Head of caudate nucleus (tissue), 42 donors: ENCODE results near the gene RASAL3.

Experiments used
- DNase-seq, 42 donors: peaks; one replicate each; pipeline versions ENCODE4 v3.0.0 to v3.0.0-alpha.2; 2020 to 2021; ENCODE audit warnings: mixed read lengths in 7 of 42
- intact Hi-C: fragments of 100-400 bp; cut with DNase I; formaldehyde crosslinking; loops from one replicate; pipeline ENCODE4 v1.15.0; 2022

Gene RASAL3

DNA sequence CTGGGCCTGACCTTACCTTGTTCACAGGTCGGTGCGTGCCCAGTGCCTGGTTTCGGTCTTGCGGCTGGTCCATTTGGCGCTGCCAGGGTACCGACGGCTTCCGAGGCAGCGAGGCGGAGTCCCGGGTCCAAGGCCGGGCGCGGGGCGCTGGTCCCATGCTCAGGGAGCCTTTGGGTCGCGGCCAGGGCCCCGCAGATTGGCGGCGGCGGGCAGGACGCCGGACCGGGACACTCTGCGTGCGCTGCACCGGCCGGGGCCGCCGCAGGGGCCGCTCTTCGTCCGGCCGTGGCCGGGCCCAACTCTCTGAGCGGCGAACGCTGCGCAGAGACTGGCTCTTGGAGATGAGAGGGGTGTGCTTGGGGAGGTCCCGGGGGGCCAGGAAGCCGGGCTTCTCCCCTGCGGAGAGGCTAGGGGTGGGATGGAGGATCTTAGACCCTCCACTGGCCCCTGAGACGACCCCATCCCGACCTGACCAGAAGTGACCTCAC is 11.2 kb downstream of the RASAL3 start:
- intact Hi-C loops, result no loop called here
- DNase-seq, result no peak

DNA sequence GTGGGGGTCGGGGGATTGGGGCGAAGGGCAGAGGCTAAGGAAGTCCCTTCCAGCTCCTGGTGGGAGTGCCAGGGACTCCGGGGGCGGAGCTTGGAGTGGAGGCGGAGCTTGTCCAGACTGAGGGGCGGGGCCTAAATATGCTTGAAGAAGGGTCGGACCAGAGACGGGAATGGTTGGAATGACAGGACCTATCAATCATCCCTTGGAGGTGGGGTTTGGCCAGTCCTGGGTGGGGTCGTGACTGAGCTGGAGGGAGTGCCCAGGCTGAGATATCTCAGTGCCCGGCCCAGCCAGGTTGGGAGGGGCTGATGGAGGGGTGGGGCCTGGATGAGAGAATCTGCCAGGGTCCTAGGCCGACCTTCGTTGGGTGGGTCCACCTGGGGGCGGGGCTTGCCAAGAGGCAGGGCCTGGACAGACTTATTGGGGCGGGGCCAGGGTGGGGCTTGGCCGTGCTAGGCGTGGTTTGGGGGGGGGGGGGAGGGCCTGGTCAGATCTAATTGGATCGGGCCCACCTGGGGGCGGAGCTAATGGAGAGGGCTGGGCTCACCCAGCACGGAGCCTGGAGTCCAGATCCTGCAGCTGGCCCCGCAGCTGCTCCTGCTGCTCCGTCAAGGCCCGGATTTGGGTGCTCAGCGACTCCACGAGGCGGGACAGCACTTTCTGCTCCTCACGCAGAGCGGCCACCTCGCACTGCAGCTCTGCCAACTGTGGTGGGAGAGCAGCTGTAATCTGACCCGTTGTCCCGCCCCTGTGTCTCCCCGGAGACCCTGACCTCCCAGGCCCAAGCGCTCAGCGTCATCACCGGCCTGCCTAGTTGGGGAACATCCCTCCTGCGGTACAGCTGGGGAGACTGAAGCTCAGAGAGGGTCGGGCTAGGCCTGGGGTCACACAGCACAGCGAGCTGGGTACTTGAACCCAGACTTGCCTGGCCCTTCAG is 12.0 kb downstream of the RASAL3 start:
- intact Hi-C loops, result no loop called here
- DNase-seq, result peak in 36 of 42 donors; percentile 13 to 74 (median 44)

DNA sequence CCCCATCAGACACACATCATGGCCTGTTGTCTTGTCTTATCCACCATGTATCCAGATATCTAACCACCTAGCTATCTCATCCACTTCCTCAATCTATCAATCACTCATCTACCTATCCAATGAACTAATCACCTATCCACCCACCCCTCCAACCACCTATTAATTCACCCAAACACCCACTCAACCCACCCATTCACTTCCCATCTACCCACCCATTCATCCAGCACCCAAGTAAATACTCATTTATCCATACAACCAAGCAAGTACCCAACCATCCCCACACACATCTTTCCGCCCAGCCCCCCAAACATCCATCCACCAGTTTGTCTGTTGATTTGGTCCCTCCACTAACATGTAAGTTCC is 13.8 kb downstream of the RASAL3 start:
- no peak for DNase-seq
- intact Hi-C loops, result no loop called here

DNA sequence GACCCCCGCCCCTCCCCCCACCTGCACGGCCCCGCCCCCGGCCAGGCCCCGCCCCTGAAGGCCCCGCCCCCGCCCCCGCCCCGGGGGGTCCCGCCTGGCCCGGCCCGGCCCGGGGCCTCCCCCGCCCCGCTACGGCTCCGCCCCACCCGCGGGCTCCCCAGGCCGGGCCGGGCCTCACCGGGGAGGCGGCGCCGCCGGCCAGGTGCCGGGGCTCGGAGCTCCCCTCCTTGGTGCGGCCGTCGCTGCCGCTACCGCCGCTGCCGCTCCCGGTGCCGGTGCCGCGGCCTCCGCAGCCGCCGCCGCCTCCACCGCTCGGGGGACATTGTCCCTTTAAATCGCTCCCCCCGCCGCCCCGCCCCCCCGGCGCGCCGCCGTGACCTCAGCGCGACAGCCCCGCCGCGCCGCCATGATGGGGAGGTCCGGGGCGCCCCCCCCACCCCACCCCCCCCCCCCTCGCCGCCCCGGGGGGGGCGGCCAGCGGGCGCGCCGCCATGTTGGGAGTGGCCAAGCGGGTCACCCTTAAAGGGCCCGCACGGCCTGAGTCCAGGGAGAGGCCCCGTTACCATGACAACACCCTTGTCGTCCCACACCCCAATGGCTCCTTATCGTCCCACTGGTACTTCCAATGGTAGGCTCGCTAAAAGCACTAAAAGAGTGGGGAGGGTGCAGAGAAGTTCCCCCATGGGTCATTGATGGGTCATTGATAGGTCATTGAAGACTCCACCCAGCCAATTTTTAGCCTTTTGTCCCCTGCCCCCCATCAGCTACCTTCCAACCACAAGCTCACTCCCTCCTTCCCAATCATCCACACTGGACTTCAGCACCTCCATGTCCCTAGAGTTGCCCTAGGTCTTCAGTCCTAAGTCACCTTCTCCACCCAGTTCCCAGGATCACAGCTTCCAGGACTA is 14.5 kb downstream of the RASAL3 start, which contains the start of gene WIZ:
TSS of gene WIZ (minus strand) at position 337 of the 908 bp plus-strand sequence. CDS start 1,649 bp downstream, outside the sequence.
- DNase-seq, result peak; percentile 53 to 91 (median 81)
- intact Hi-C loops, result loop anchor here (10.0 kb wide), 1 partner anchor 325 kb away; a partner anchor contains a TSS

DNA sequence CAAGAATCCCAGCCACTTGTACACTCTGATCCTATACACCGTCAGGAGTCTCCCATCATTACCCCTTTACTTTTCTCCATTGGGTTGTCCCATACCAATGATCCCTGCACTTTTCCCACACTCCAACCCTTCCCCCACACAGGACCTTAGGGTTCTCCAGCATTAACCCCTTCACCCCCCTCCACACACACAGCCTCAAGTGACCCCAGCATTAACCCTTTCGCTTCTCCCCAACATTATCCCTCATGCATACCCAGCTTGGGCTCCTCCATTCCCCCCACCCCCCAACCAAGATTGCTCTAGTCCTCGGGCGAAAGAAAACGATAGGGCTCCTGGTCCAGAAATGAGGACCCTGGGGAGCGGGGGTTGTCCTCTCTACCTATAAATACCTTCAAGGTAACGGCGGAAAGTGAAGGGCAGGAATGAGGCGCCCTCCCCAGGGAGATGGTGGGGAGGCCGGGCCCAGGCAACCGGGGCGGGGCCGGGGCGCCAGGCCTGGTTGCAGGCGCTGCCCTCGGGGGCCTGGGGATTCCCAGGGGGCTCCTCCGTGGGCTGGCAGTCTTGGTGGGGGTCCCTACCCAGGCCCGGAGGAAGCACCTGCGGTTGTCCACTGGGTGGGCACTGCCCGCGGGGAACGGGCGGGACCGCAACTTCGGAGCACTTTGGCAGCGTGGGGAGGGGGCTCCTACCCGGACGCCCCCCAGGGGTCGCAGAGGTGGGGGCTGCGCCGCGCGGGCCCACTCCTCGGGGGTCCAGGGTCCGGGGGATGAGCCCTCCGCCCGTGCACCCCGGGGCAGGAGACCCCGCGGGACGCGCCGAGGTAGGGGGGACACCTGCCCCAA is 15.3 kb downstream of the RASAL3 start:
- intact Hi-C loops, result loop anchor here (10.0 kb wide), 1 partner anchor 324 kb away; a partner anchor contains a TSS
- DNase-seq, result no peak

DNA sequence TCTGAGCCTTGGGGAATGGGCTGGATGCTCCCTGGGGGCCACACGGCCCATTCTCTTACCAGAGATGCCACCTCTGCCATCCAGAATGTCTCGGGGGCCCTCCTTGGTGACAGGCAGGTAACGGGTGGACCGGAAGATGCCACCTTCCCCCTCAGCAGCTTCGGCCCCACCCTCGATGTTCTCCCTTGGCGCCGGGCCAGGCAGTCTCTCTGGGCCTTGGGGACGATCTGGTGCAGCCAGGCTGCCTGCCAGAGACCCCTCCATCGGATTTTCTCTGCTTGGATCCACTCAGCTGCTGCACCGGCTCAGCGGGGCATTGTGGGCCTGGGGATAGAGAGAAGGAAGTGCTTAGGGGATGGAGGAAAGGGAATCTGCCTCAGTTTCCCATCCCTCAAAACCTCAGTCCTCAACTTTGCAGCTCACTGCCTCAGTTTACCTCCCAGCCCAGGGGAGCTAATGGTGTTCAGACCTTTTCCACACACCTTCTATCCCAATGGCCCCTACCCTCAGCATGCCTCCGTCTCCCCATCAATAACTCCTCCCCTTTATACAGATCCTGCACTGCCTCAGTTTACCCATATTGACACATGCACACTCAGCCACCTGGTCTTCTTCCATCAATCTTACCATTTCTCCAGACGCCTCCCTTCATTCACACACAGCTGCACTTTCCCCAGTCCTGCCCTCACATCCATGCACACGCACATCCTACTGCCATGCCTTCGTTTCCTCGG is 16.1 kb downstream of the RASAL3 start:
- intact Hi-C loops, result loop anchor here (10.0 kb wide), 1 partner anchor 323 kb away; a partner anchor contains a TSS
- no peak for DNase-seq

DNA sequence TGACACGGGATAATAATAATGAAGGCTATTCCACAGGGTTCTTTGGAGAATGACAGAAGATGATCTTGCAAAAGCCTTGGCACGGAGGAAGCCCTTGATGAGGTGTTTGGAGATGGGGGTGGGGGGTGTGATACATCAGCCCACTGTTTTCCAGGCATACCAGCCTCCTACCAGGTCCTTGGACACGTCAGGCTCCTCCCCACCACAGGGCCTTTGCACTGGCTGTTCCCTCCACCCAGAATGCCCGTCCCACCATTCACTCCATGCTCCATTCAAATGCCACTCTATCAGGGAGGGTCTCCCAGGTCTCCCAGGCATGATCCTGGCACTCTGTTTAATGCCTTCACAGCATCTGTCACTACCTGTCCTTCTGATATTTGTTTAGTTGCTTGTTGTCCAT is 17.3 kb downstream of the RASAL3 start:
- intact Hi-C loops, result loop anchor here (10.0 kb wide), 1 partner anchor 322 kb away; a partner anchor contains a TSS

DNA sequence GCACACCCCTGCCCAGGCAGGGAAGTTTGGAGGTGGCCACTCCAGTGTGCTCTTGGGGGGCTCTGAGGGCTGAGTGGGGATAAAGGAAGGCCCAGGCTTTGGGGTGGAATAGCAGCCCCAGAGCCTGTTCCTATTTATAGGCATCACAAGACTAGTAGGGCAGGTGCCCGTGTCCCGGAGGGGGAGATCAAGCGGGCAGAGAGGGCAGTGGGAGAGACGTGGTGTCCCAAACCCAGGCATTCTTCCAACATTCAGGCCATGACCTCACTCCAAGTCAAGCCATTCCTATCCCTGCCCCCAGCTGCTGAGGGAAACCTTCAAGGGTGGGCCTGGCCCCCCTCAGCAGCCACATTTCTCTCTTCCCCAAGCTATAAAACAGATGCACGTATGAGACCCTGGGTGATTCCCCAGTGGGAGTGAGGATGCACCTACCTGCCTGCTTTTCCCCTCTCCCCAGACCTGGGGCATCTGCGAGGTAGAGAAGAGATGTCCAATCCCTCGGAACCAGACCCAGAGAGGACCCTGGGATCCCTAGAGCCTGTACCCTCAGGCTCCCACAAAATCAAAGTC is 18.5 kb downstream of the RASAL3 start:
- no peak for DNase-seq
- intact Hi-C loops, result loop anchor here (10.0 kb wide), 1 partner anchor 321 kb away; a partner anchor contains a TSS

More for the DNA sequence above, 17.3 kb downstream of the RASAL3 start:
- DNase-seq, result no peak

DNA sequence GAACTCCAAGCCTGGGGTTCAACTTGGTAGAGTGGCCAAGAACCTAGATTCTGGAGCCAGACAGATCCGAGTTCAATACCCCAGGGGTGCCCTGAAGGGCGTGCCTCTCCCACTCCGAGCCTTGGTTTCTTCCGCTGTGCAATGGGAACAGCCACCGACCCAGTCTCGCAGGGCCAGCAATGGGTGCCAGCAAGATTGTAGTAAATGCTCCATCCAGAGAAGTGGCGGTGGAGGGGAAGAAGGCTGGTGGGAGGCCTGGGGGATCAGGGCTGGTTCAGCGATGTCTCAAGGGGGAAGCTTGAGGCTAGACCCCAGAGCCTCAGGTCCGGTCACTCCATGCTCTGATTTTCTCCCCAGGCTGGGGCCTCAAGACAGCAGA is 19.1 kb downstream of the RASAL3 start:
- intact Hi-C loops, result loop anchor here (10.0 kb wide), 1 partner anchor 320 kb away; a partner anchor contains a TSS
- no peak for DNase-seq

DNA sequence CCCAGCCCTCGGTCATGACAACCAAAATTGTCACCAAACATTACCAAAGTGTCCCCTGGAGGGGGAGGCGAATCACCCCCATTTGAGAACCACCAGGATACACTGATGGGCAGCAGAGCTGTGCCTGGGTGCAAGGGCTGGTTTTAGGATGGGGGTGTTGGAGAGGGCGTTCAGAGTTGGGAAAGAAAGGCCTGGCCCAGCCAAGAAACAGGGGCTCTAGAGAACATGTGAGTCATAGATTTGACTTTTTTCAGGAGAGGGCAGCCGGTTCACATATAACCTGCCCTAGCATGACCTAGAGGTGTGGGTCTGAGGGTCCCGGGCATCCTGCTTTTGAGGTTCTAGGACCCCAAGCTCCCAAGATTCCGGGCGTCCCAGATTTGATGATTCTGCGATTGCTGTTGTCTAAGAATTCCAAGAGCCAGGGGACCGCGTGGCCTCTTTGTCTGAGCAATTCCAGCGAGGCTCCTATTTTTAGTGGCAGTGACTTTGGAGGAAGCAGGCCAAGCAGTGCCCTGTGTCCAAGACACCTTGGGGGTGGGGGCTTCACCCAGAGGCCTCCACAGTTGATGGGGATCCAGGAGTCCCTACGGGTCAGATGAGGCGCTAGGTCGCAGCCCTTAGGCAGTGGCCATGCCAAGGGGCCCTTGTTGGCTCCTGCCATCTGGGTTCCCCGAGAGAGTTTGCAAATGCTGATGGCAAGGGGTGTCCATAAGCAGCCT is 19.7 kb downstream of the RASAL3 start:
- intact Hi-C loops, result loop anchor here (10.0 kb wide), 1 partner anchor 320 kb away; a partner anchor contains a TSS
- DNase-seq, result no peak

DNA sequence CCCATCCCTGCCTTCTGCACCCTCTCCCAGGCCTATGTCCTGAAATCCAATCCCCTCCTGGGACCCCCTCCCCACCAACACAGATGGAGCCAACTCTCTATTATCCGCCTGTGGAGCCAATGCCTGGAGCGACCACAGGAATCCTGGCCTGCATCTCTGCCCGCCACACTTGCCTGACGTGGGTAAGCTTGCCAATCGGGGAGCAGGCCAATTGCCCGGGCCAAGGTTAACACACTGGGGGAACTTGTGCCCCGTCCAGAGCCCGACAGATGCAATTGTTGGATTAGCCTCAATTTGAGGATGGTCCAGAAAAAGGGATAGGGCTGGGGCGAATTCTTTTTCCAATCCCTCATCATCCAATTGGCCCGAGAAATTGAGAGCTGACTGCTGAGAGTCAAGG is 20.5 kb downstream of the RASAL3 start:
- DNase-seq, result peak in 19 of 42 donors; percentile 14 to 56 (median 36)

DNA sequence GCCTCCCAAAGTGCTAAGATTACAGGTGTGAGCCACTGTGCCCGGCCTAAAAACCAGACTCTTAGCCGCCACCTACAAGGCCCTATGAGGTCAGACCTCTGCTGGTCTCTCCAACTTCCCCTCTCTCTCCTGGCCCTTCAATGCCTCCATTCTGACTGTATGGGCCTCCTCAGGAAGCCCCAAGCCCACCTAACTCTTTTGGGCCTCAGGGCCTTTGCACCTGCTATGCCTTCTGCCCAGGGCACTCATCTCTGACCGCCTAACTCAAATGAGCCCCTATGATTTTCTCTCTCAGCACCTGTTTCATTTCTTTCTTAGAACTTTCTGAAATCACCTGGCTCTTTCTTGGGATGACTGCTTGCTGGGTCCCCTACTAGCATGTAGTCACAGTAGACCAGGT is 21.0 kb downstream of the RASAL3 start:
- DNase-seq, result no peak
- intact Hi-C loops, result loop anchor here (10.0 kb wide), 1 partner anchor 319 kb away; a partner anchor contains a TSS

More for the DNA sequence above, 20.5 kb downstream of the RASAL3 start:
- intact Hi-C loops, result loop anchor here (10.0 kb wide), 1 partner anchor 319 kb away; a partner anchor contains a TSS

DNA sequence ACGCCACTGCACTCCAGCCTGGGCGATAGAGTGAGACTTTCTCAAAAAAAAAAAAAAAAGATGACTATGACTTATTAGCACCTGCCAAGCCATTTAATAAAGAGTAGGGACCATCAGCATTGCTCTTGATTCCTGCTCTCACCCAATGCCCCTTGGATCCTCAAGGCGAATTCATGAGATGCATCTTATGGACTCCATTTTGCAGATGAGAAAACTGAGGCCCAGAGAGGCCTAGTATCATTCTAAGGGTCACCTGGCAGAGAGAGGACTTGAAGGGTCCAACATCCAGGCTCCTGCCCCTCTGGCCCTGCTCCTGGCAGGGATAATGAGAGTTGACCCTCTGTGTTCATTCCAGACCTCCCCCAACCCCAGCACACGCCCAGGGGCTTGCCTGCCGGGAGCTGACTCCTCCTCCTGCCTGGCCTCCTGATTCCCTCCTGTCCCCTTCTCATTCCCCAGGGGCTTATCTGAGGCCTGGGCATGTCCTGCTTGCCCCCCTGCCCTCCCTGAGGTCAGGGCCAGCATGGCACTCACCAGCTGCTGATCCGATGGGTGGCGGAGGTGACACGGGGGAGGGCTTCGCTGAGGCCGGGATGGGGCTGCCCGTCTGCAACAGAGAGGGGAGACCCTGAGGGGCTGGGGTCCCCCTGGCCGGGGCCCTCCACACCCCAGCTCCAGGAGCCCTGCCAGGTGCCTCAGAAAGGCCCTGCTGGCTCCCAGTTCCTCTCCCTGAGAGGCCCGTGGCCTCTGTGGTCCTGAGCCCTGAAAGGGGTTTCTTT is 22.0 kb downstream of the RASAL3 start:
- no peak for DNase-seq
- intact Hi-C loops, result loop anchor here (10.0 kb wide), 1 partner anchor 318 kb away; a partner anchor contains a TSS

DNA sequence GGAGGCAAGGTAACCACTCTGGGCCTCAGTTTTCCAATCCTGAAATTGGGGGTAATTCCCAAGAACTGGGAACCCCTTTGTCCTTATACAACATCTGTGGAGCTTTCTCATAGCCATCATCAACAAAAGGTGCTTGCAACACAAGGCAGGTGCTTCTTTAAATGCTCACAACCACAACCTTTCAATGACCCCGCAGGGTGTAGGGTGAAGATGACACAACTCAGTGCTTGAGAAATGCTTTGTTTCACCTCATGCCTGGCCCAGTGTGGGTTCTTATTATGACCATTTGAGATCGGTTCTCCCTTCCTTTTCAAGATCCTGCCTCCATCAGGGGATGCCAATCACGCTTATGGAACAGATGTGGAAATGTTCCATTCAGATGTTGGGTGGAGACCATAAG is 23.0 kb downstream of the RASAL3 start:
- intact Hi-C loops, result loop anchor here (10.0 kb wide), 1 partner anchor 317 kb away; a partner anchor contains a TSS
- DNase-seq, result no peak

DNA sequence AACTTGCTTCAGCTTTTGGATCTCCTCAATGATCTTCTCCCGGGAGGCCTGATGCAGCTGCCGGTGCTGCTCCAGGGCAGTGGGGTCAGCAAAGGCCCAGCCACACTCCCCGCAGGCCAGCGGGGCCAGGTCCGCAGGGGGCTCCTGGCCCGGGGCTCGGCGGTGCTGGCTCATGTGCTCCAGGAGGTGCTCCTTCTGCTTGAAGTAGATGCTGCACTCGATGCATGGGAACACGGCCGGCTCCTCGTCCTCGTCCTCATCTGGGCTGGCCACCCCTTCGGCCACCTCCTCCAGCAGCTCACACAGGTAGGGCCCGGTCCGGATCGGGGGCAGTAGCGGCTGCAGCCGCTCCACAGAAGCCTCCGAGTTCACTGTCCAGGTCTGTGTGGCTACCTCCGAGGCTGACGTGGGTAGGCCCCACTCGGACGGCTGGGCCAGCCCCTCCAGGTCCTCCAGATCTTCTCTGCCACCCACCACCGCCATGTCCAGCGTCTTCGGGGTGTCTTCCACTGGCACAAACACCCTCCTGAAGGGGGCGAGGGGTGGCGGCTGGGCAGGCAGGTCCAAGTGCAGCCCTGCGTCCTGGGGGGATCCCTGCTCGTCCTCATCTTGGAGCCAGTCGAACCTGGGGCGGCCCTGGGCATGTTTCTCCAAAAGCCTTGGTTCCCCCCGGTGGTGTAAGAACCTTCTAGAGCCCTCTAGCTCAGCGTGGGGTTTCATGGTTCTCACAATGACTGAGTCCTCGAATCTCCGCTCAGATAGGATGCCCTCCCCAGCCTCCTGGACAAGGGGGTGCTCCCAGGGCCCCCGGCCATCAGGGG is 24.3 kb downstream of the RASAL3 start:
- DNase-seq, result no peak
- intact Hi-C loops, result loop anchor here (10.0 kb wide), 1 partner anchor 315 kb away; a partner anchor contains a TSS
